H9 (cell line): ENCODE data around the gene LIPH. TPM values are rescaled to one million over a fixed set of nuclear protein-coding genes. Genes with fewer than 3 reads are reported as not detected.
A peak's percentile ranks its signal among the peaks of the same experiment; 100 is the strongest.

ENCODE experiments used
- DNase-seq: peaks from one replicate; pipeline ENCODE4 v3.0.0-alpha.2; 2017
- H2AFZ ChIP-seq: one replicate; pipeline ENCODE4 v1.6.1; 2013; ENCODE audit warnings: mild to moderate bottlenecking, low read length, control low read depth, moderate library complexity
- H2AK5ac ChIP-seq: 2 replicates; pipeline ENCODE4 v1.6.1; 2013; ENCODE audit warnings: low read length, control low read depth, mixed read lengths; ENCODE audit not compliant: insufficient read length
- H2BK120ac ChIP-seq: one replicate; pipeline ENCODE4 v1.6.1; 2013; ENCODE audit warnings: low read depth, mild to moderate bottlenecking, low read length, control low read depth, inconsistent platforms; ENCODE audit not compliant: poor library complexity, severe bottlenecking
- H2BK12ac ChIP-seq: 2 replicates; pipeline ENCODE4 v1.6.1; 2013; ENCODE audit warnings: low read length, control low read depth, mixed read lengths, low read depth; ENCODE audit not compliant: insufficient read length
- H2BK15ac ChIP-seq: 2 replicates; pipeline ENCODE4 v1.6.1; 2013; ENCODE audit warnings: low read depth, low read length, control low read depth
- H2BK20ac ChIP-seq: one replicate; pipeline ENCODE4 v1.6.1; 2013; ENCODE audit warnings: low read depth, mild to moderate bottlenecking, low read length, control low read depth, inconsistent platforms; ENCODE audit not compliant: poor library complexity, severe bottlenecking
- H2BK5ac ChIP-seq: 2 replicates; pipeline ENCODE4 v1.6.1; 2013; ENCODE audit warnings: low read length, control low read depth, mixed read lengths; ENCODE audit not compliant: insufficient read length
- H3K14ac ChIP-seq: 2 replicates; pipeline ENCODE4 v1.6.1; 2013; ENCODE audit warnings: low read length, control low read depth; ENCODE audit not compliant: insufficient read depth
- H3K18ac ChIP-seq: 2 replicates; pipeline ENCODE4 v1.6.1; 2013; ENCODE audit warnings: low read depth, mild to moderate bottlenecking, mixed read lengths, low read length, control low read depth; ENCODE audit not compliant: insufficient read length
- H3K23ac ChIP-seq: 2 replicates; pipeline ENCODE4 v1.6.1; 2013; ENCODE audit warnings: low read length, control low read depth, mixed read lengths, low read depth; ENCODE audit not compliant: insufficient read length
- H3K23me2 ChIP-seq: 2 replicates; pipeline ENCODE4 v1.6.1; 2013; ENCODE audit warnings: low read depth, mild to moderate bottlenecking, mixed read lengths, low read length, control low read depth; ENCODE audit not compliant: insufficient read length, poor library complexity, severe bottlenecking
- H3K27ac ChIP-seq: 2 replicates; pipeline ENCODE4 v1.5.1; 2013; ENCODE audit warnings: low read length, control low read depth, mixed read lengths, low read depth; ENCODE audit not compliant: insufficient read length
- H3K27me3 ChIP-seq: 2 replicates; pipeline ENCODE4 v1.6.1; 2013; ENCODE audit warnings: low read length, control low read depth, inconsistent platforms; ENCODE audit not compliant: insufficient read depth
- H3K4ac ChIP-seq: 2 replicates; pipeline ENCODE4 v1.6.1; 2013; ENCODE audit warnings: low read depth, mild to moderate bottlenecking, control low read depth, inconsistent platforms, low read length, moderate library complexity
- H3K4me1 ChIP-seq: 2 replicates; pipeline ENCODE4 v1.6.1; 2013; ENCODE audit warnings: low read length, control low read depth, inconsistent platforms; ENCODE audit not compliant: insufficient read depth
- H3K4me2 ChIP-seq: 2 replicates; pipeline ENCODE4 v1.6.1; 2013; ENCODE audit warnings: low read length, control low read depth, mixed read lengths; ENCODE audit not compliant: insufficient read length, insufficient read depth
- H3K56ac ChIP-seq: 2 replicates; pipeline ENCODE4 v1.6.1; 2013; ENCODE audit warnings: low read depth, mild to moderate bottlenecking, mixed read lengths, low read length, control low read depth; ENCODE audit not compliant: insufficient read length
- H3K79me1 ChIP-seq: 2 replicates; pipeline ENCODE4 v1.6.1; 2013; ENCODE audit warnings: low read depth, mild to moderate bottlenecking, moderate library complexity, low read length, control low read depth, inconsistent platforms; ENCODE audit not compliant: insufficient read depth, poor library complexity, severe bottlenecking
- H3K79me2 ChIP-seq: 2 replicates; pipeline ENCODE4 v1.6.1; 2013; ENCODE audit warnings: low read length, control low read depth, inconsistent platforms; ENCODE audit not compliant: insufficient read depth
- H3K9ac ChIP-seq: 2 replicates; pipeline ENCODE4 v1.6.1; 2013; ENCODE audit warnings: low read length, control low read depth, mixed read lengths; ENCODE audit not compliant: insufficient read length; ENCODE audit errors: extremely low read depth
- H3K9me3 ChIP-seq: one replicate; pipeline ENCODE4 v1.6.1; 2013; ENCODE audit warnings: low read depth, low read length, inconsistent platforms; ENCODE audit not compliant: control insufficient read depth
- H3T11ph ChIP-seq: one replicate; pipeline ENCODE4 v1.6.1; 2013; ENCODE audit warnings: mild to moderate bottlenecking, low read length, control low read depth, inconsistent platforms
- H4K20me1 ChIP-seq: one replicate; pipeline ENCODE4 v1.6.1; 2013; ENCODE audit not compliant: control insufficient read depth, insufficient read length, insufficient read depth
- H4K5ac ChIP-seq: 2 replicates; pipeline ENCODE4 v1.6.1; 2013; ENCODE audit warnings: low read depth, mild to moderate bottlenecking, mixed read lengths, low read length, control low read depth; ENCODE audit not compliant: insufficient read length
- H4K8ac ChIP-seq: replicated peaks from 2 replicates; pipeline ENCODE4 v1.6.1; 2013; ENCODE audit warnings: low read length, control low read depth, mixed read lengths, low read depth; ENCODE audit not compliant: insufficient read length
- H4K91ac ChIP-seq: 2 replicates; pipeline ENCODE4 v1.6.1; 2013; ENCODE audit warnings: low read depth, mild to moderate bottlenecking, moderate library complexity, mixed read lengths, low read length, control low read depth; ENCODE audit not compliant: insufficient read length
- H3K27ac Mint-ChIP-seq, 3 experiments: 2 replicates in 2 of 3; 3 replicates in 1 of 3; pipeline ENCODE4 v1.8.0; 2020 to 2021; ENCODE audit warnings: mixed read lengths in 3 of 3, mild to moderate bottlenecking in 1 of 3, moderate library complexity in 1 of 3
- H3K27me3 Mint-ChIP-seq: 2 replicates; pipeline ENCODE4 v1.8.0; 2021; ENCODE audit warnings: low read depth, mild to moderate bottlenecking, moderate library complexity, mixed read lengths
- H3K36me3 Mint-ChIP-seq, 3 experiments: 2 replicates in 2 of 3; 3 replicates in 1 of 3; pipeline ENCODE4 v1.8.0; 2020 to 2021; ENCODE audit warnings: low read depth in 3 of 3, mixed read lengths in 3 of 3; ENCODE audit not compliant: insufficient read depth in 1 of 3
- H3K4me1 Mint-ChIP-seq, 2 experiments: 2 replicates each; pipeline ENCODE4 v1.8.0; 2020; ENCODE audit warnings: mixed read lengths in 2 of 2
- H3K4me3 Mint-ChIP-seq, 2 experiments: 2 replicates in 1 of 2; 3 replicates in 1 of 2; pipeline ENCODE4 v1.8.0; 2020 to 2021; ENCODE audit warnings: mild to moderate bottlenecking in 2 of 2, mixed read lengths in 2 of 2, moderate library complexity in 1 of 2
- H3K9me3 Mint-ChIP-seq, 2 experiments: 2 replicates in 1 of 2; 3 replicates in 1 of 2; pipeline ENCODE4 v1.8.0; 2020; ENCODE audit warnings: mild to moderate bottlenecking in 2 of 2, mixed read lengths in 2 of 2, moderate library complexity in 1 of 2
- CTCF ChIP-seq: fragments of 200-600 bp; sonication (generic); conservative IDR thresholded peaks from 3 replicates; pipeline ENCODE4 v1.8.0; 2021; ENCODE audit warnings: antibody characterized with exemption, mild to moderate bottlenecking
- WGBS: extraction: QIAGEN DNeasy Blood & Tissue Kit; methylation state at CpG from one replicate; pipeline ENCODE4 v1.1.7; 2013; ENCODE audit warnings: missing lambda C conversion rate, low lambda C conversion rate, mixed read lengths; ENCODE audit not compliant: insufficient read length; ENCODE audit errors: extremely low coverage; 5-methylcytosine and 5-hydroxymethylcytosine counted together
- total RNA-seq: library from RNA; stranded (reverse); gene quantifications from 2 replicates; pipeline ENCODE4 v1.2.1, GENCODE V29; 2021

Gene LIPH
- total RNA-seq, 1 experiment from 2014 or later: 0.17 TPM

- no peaks in the 10 kb centered on the region for H3K36me3 Mint-ChIP-seq
- H2BK20ac ChIP-seq: no peak overlapping the region
- no peak overlapping the region for H3K4ac ChIP-seq
- H4K8ac ChIP-seq: no peak overlapping the region
- H2AK5ac ChIP-seq: no peak overlapping the region
- no peaks in the 10 kb centered on the region; a peak in 1 of 5 replicates for H3K9me3 Mint-ChIP-seq
- H3K9ac ChIP-seq: no peak overlapping the region
- DNase-seq: no peak
- H3K27me3 ChIP-seq: no peaks in the 10 kb centered on the region
- H3K14ac ChIP-seq: no peak overlapping the region
- H3K27ac Mint-ChIP-seq: no peak overlapping the region
- H2BK12ac ChIP-seq: no peak overlapping the region
- H3K4me2 ChIP-seq: no peak overlapping the region
- no peaks in the 10 kb centered on the region for H3K23me2 ChIP-seq
- no peak overlapping the region for H3K23ac ChIP-seq
- H3K4me1 ChIP-seq: no peaks in the 10 kb centered on the region
- no peak overlapping the region for H3K18ac ChIP-seq
- no peak overlapping the region for H2BK5ac ChIP-seq
- H4K91ac ChIP-seq: no peak overlapping the region
- H3K56ac ChIP-seq: no peak overlapping the region
- no peaks in the 10 kb centered on the region for H3K79me1 ChIP-seq
- no peaks in the 10 kb centered on the region for H3K27me3 Mint-ChIP-seq
- no peak overlapping the region for H3K4me3 Mint-ChIP-seq
- no CpG with 5 or more reads among the region's 6 CpGs for WGBS
- no peak overlapping the region for H2BK15ac ChIP-seq
- no peaks in the 10 kb centered on the region for H4K20me1 ChIP-seq
- no peak overlapping the region for H2BK120ac ChIP-seq
- no peak overlapping the region for H3K27ac ChIP-seq
- H2AFZ ChIP-seq: no peak overlapping the region
- H3K9me3 ChIP-seq: no peaks in the 10 kb centered on the region
- H4K5ac ChIP-seq: no peak overlapping the region
- no peaks in the 10 kb centered on the region for H3K79me2 ChIP-seq
- no peak overlapping the region for H3T11ph ChIP-seq
- TF ChIP-seq CTCF: peak; percentile 68
- peaks cover 0 to 2% of the 10 kb centered on the region in 2 experiments; a peak in 1 of 4 replicates for H3K4me1 Mint-ChIP-seq
Observed at GRCh38 chr3:185460719-185461350, 91.6 kb downstream of the LIPH start.
